GM12872 (cell line): Measurements from ENCODE around the gene ST3GAL4.

Experiments
- CTCF ChIP-seq: IDR thresholded peaks from 3 replicates; pipeline ENCODE4 v1.5.1; 2011; ENCODE audit warnings: low read depth, mild to moderate bottlenecking, low read length, moderate library complexity; ENCODE audit not compliant: insufficient read depth

The ST3GAL4 gene

GRCh38 chr11:126366064-126366822 lies 10.8 kb downstream of the ST3GAL4 start:
- no peak for TF ChIP-seq CTCF

- TF ChIP-seq CTCF, result 0 out of 3 replicates have a peak, but pooled peaks have one; percentile 6
These were observed 11.6 kb downstream of the ST3GAL4 start for GRCh38 chr11:126366823-126367654.

GRCh38 chr11:126368336-126369119 lies 13.0 kb downstream of the ST3GAL4 start:
- TF ChIP-seq CTCF, result 0 out of 3 replicates have a peak, but pooled peaks have one; percentile 6

- TF ChIP-seq CTCF, result no peak
These were observed 14.5 kb downstream of the ST3GAL4 start for GRCh38 chr11:126370016-126370415.

GRCh38 chr11:126371595-126371994 lies 16.1 kb downstream of the ST3GAL4 start:
- TF ChIP-seq CTCF, result no peak

GRCh38 chr11:126375726-126376125 lies 20.2 kb downstream of the ST3GAL4 start:
- no peak for TF ChIP-seq CTCF

- no peak for TF ChIP-seq CTCF
These were observed 23.3 kb downstream of the ST3GAL4 start for GRCh38 chr11:126378763-126379162.
